DOHH2 (cell line): ENCODE data around the gene VRK2.

Source experiments
- CTCF ChIP-seq: fragments of 200-600 bp; sonication (generic); IDR thresholded peaks from one replicate; pipeline ENCODE4 v1.5.1; 2014; ENCODE audit warnings: antibody characterized with exemption, mild to moderate bottlenecking, low read depth, low read length; ENCODE audit not compliant: poor library complexity, severe bottlenecking
- EZH2phosphoT487 ChIP-seq: fragments of 200-600 bp; sonication (generic); IDR thresholded peaks from 2 replicates; pipeline ENCODE4 v1.6.1; 2017; ENCODE audit warnings: borderline replicate concordance, mild to moderate bottlenecking, antibody characterized with exemption, low read length, moderate library complexity, mixed read lengths

- no peak for TF ChIP-seq CTCF
- no peak for TF ChIP-seq EZH2phosphoT487
Measured at GRCh38 chr2:58010599-58010998, 36.0 kb upstream of the VRK2 start.
